ENCODE measurements around the gene GMNN. TPM values are rescaled to one million over a fixed set of nuclear protein-coding genes. Genes with fewer than 3 reads are reported as not detected.
A peak's percentile ranks its signal among the peaks of the same experiment; 100 is the strongest.

Gene GMNN
- total RNA-seq, 1 experiment from 2014 or later, result 78.1 TPM

DNA sequence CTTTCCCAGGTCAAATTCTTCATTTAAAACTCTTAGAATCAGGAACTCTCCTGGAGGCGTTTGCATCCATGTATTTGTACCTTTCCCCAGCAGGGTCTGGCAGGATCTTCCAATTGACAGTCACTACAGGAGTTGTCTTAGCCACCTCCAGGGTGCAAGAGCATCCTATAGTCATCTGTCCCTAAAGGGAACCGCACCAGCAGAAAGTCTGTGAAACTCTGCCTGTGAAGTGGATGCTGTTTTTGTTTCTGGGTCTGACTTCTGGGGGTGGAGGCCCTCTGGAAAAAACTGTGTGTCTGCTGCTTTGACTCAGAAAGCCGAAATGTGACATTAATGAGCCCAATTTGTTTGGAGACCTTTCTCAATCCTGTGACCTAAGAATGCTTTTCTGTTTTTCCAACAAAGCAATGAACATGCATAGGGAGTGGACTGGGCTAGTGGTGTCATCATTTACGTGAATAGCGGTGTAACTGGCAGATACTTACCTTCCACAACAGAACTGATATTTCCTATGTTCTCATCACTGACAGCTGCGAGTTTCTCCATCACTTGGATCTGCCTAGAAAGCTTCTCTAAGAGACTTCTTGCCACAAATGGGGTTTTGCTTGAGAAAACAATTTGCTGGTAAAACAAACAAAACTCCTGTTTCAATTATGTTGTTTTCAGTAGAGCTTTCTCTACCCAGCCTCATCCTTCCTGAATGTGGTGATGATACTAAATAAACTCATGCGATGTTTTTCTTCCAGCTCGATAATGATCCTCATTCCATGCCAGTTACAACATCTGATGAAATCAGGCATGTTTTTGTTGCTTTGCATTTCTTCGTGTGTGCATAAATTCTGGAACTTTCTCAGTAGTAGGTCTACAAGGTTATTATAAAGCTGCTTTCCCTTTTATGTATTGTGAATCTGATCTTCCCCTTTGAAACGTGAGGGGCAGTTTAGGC, 57.3 kb downstream of the GMNN start:
- in situ Hi-C loops (cut with HindIII; ENCODE audit: low pct_unique_long_range_greater_than_20kb, low sequenced_read_pairs), result no loop called here
- DNase-seq (ENCODE audit: low read depth, low spot score), result no peak

DNA sequence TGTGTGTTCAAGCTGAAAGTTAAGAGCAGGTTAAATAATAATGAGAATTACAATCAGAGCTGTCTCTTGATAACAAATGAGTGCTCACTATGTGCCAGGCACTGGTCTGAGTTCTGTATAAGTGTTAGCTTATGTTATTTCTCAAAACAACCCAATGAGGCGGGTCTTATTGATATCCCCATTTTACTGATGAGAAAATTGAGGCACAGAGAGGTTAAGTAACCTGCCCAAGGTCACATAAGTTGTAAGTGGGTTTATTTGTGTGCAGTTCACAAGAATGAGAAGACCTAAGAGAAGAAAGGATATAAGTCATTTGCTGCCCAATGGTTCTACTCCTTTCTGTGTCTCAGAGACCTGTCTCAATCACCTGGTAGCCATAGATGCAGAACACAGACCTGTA, 58.1 kb downstream of the GMNN start:
- in situ Hi-C loops (cut with HindIII; ENCODE audit: low pct_unique_long_range_greater_than_20kb, low sequenced_read_pairs), result no loop called here

DNA sequence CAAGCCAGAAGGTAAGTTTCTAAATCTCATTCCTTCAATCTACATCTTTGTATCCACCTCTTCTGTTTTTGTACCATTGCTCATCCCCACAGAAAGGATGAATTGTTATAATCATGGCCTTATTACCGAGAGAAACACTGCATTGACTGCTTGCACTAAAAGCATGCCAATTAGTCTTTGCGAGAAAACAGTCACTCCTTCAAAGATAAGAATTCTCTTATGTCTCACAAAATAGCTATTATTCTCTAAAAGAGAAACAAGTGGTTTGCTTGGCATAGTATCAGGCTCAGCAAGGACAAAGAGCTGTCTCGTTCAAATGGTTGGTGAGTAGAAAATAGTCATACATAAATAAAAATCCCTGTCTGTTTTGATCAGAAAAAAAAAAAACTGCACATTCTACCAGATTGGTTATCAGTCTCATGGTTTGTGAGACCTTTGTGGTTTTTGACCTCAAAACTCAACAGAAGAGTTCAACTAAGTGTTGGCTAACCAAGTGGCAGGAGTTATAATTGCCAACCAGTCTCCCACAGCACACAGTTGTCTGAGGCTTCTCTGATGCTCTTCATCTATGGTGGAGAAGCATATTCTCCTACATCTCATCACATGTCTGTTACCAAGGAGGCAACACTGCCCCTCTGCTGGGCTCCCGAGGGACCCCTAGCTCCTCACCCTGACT, 59.1 kb downstream of the GMNN start:
- DNase-seq (ENCODE audit: low read depth, low spot score), result peak; percentile 56
- in situ Hi-C loops (cut with HindIII; ENCODE audit: low pct_unique_long_range_greater_than_20kb, low sequenced_read_pairs), result no loop called here

More for the DNA sequence above, 58.1 kb downstream of the GMNN start:
- DNase-seq (ENCODE audit: low read depth, low spot score), result no peak

Other genes starting within 250 kb of the GMNN start
- 0.03 and 0.11 TPM in 2 replicates for gene KIAA0319, start 128.7 kb upstream of the GMNN start, total RNA-seq (2014; rRNA removed; shearing (Covaris generic))
- gene TDP2, start 108.0 kb upstream of the GMNN start, total RNA-seq (2014; rRNA removed; shearing (Covaris generic)), result 22.0 and 27.1 TPM in 2 replicates
- gene ACOT13, start 107.9 kb upstream of the GMNN start, total RNA-seq (2014; rRNA removed; shearing (Covaris generic)), result 27.6 and 34.1 TPM in 2 replicates
- 108 and 114 TPM in 2 replicates for gene C6orf62, start 55.8 kb upstream of the GMNN start, total RNA-seq (2014; rRNA removed; shearing (Covaris generic))
- gene ARMH2, start 24.0 kb downstream of the GMNN start, total RNA-seq (2014; rRNA removed; shearing (Covaris generic)), result not detected in 2 replicates
- gene RIPOR2, start 161.0 kb downstream of the GMNN start, total RNA-seq (2014; rRNA removed; shearing (Covaris generic)), result 6.7 and 7.4 TPM in 2 replicates